ENCODE data around the gene ERG.

The ERG gene

DNA sequence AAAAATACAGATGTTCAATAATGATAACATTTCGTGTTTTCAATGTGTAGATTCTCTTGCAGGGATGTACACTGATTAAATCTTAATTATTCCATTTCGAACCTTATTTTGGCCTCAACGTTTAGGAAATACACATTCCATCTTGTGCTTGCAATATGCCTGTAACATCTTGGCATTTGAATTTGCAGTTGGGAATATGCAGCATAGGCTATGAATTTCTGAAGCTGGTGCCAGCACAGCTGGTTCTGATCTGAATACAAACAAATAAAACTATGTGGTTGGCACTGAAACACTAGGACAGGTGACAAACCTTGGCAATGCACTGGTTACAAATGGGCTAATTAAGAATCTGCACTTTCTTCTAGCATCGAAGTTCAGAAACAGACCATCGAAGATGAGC, 108.4 kb downstream of the ERG start:
- no peak overlapping the region for H3K4me3 ChIP-seq (replicated peaks; ENCODE audit: insufficient read depth, low read length)
- TF ChIP-seq SPI1 (IDR thresholded peaks at IDR 0.05; ENCODE audit: borderline replicate concordance, low read depth) (no peak), GABPA (IDR thresholded peaks at IDR 0.05; ENCODE audit: low read depth) (no peak), CTCF (IDR thresholded peaks at IDR 0.05; ENCODE audit: insufficient read depth, low read length) (no peak), POLR2AphosphoS5 (IDR thresholded peaks at IDR 0.05; ENCODE audit: low read depth) (no peak)
- TF ChIP-seq, protein P1, sequence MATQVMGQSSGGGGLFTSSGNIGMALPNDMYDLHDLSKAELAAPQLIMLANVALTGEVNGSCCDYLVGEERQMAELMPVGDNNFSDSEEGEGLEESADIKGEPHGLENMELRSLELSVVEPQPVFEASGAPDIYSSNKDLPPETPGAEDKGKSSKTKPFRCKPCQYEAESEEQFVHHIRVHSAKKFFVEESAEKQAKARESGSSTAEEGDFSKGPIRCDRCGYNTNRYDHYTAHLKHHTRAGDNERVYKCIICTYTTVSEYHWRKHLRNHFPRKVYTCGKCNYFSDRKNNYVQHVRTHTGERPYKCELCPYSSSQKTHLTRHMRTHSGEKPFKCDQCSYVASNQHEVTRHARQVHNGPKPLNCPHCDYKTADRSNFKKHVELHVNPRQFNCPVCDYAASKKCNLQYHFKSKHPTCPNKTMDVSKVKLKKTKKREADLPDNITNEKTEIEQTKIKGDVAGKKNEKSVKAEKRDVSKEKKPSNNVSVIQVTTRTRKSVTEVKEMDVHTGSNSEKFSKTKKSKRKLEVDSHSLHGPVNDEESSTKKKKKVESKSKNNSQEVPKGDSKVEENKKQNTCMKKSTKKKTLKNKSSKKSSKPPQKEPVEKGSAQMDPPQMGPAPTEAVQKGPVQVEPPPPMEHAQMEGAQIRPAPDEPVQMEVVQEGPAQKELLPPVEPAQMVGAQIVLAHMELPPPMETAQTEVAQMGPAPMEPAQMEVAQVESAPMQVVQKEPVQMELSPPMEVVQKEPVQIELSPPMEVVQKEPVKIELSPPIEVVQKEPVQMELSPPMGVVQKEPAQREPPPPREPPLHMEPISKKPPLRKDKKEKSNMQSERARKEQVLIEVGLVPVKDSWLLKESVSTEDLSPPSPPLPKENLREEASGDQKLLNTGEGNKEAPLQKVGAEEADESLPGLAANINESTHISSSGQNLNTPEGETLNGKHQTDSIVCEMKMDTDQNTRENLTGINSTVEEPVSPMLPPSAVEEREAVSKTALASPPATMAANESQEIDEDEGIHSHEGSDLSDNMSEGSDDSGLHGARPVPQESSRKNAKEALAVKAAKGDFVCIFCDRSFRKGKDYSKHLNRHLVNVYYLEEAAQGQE (IDR thresholded peaks at IDR 0.05; ENCODE audit: insufficient replicate concordance, low read depth), result no peak
- no peaks in the 10 kb centered on the region for H3K27me3 ChIP-seq (ENCODE audit: insufficient read depth, poor library complexity, severe bottlenecking)
- no peak overlapping the region for H3K27ac ChIP-seq (replicated peaks)
- no peak for DNase-seq (ENCODE audit: low read depth in 1 of 2, low spot score in 1 of 2)

DNA sequence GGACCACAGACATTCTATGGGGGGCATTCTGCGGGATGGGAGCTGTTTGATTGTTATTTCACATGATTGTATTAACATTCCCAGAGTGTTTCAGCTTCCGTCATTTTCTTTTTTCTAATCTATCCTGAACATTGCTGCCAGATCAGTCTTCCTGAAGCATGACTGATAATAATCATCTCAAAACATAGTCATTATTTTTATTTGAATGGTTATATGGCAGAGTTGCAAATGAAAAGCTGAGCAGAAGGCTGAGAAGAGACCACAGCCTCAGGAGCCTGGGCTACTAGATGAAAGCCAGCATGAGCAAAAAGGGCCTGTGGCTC, 109.0 kb downstream of the ERG start:
- TF ChIP-seq GABPA (IDR thresholded peaks at IDR 0.05; ENCODE audit: low read depth), result no peak
- TF ChIP-seq, protein P1 (IDR thresholded peaks at IDR 0.05; ENCODE audit: insufficient replicate concordance, low read depth), result no peak
- TF ChIP-seq SPI1 (IDR thresholded peaks at IDR 0.05; ENCODE audit: borderline replicate concordance, low read depth), result no peak
- no peak for TF ChIP-seq POLR2AphosphoS5 (IDR thresholded peaks at IDR 0.05; ENCODE audit: low read depth)
- TF ChIP-seq CTCF (IDR thresholded peaks at IDR 0.05; ENCODE audit: insufficient read depth, low read length), result no peak
- H3K27me3 ChIP-seq (ENCODE audit: insufficient read depth, poor library complexity, severe bottlenecking), result no peaks in the 10 kb centered on the region
- H3K4me3 ChIP-seq (replicated peaks; ENCODE audit: insufficient read depth, low read length), result no peak overlapping the region
- DNase-seq (ENCODE audit: low read depth in 1 of 2, low spot score in 1 of 2), result no peak
- H3K27ac ChIP-seq (replicated peaks), result no peak overlapping the region

DNA sequence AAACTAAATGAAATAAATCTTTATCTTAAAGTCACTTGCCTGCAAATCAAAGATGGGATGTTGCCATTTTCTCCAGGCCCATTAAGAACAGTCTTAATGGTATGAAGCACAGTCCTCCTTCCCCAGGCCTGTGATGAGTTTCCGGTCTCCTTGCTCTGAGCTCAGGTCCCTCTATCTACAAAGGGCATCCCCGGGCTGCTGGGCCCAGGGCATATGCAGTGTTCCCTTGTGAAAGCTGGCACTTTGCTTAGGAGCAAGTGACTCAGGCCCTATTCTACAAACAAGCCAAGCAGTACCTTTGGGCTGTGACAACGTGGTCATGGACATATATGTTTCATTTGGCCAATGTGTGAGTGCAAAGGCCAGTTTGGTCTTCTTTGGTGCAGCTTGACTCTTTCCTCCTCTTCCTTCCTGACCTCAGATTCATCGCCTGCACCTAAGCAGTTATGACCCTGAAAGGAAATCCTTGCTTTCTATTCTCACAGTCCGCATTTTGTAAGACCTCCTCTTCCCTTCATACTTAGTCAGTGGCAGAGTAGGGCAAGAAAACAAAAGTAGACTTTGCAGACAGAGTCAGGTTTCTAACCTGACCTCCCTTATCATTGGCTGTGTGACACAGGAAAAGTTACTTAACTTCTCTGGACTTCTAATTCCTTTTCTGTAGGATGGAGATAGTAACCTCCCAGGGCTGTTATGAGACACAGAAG, 109.5 kb downstream of the ERG start:
- no peak overlapping the region for H3K4me3 ChIP-seq (replicated peaks; ENCODE audit: insufficient read depth, low read length)
- no peak for DNase-seq (ENCODE audit: low read depth in 1 of 2, low spot score in 1 of 2)
- no peak for TF ChIP-seq SPI1 (IDR thresholded peaks at IDR 0.05; ENCODE audit: borderline replicate concordance, low read depth)
- TF ChIP-seq, protein P1 (IDR thresholded peaks at IDR 0.05; ENCODE audit: insufficient replicate concordance, low read depth), result no peak
- no peak overlapping the region; the same call in 1 of the 2 replicates for H3K27ac ChIP-seq (replicated peaks)
- H3K27me3 ChIP-seq (ENCODE audit: insufficient read depth, poor library complexity, severe bottlenecking), result no peaks in the 10 kb centered on the region

Measured in HL-60 (cell line).